Mesodermal cell (in vitro differentiated cells): ENCODE data around the gene XIRP1.
A peak's percentile ranks its signal among the peaks of the same experiment; 100 is the strongest.

Experiments used
- H3K27ac ChIP-seq: 2 replicates; pipeline ENCODE4 v1.7.0; 2013; ENCODE audit warnings: mild to moderate bottlenecking, low read depth, low read length, moderate library complexity; ENCODE audit not compliant: severe bottlenecking
- H3K36me3 ChIP-seq: 2 replicates; pipeline ENCODE4 v1.7.1; 2013; ENCODE audit warnings: mild to moderate bottlenecking, low read length, moderate library complexity; ENCODE audit not compliant: control insufficient read depth, insufficient read depth
- H3K4me1 ChIP-seq: one replicate; pipeline ENCODE4 v1.7.1; 2013; ENCODE audit warnings: mild to moderate bottlenecking, low read length; ENCODE audit not compliant: insufficient read depth, control insufficient read depth, poor library complexity, severe bottlenecking
- H3K4me3 ChIP-seq: 2 replicates; pipeline ENCODE4 v1.7.0; 2013; ENCODE audit warnings: low read length, control low read depth, mild to moderate bottlenecking; ENCODE audit not compliant: insufficient read depth, poor library complexity, severe bottlenecking; ENCODE audit errors: extremely low read depth
- H3K9me3 ChIP-seq: 2 replicates; pipeline ENCODE4 v1.7.1; 2013; ENCODE audit warnings: mild to moderate bottlenecking, low read length, moderate library complexity; ENCODE audit not compliant: control insufficient read depth
- WGBS, 2 experiments: methylation state at CpG; one replicate each; pipeline ENCODE4 v1.1.5; 2013; ENCODE audit warnings: missing lambda C conversion rate in 2 of 2; ENCODE audit not compliant: insufficient coverage in 2 of 2; 5-methylcytosine and 5-hydroxymethylcytosine counted together

XIRP1 gene

DNA sequence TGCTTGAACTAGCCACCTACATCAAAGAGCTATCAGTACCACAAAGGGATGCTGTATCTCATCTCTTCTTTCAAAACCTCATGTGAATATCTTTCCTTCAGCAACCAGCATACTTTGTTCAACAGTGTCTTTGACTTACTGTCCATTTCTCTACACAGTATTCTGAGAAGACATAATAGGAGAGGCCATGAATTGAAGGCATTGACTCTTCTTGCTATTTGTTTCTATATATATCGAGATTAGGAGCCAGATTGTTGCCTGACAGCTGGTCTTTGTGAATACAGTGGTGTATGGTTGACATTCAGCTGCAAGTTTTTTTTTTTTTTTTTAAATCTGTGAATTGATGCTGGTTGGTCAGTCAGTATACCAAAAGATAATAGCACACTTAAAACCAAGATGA, 26.9 kb downstream of the XIRP1 start:
- H3K36me3 ChIP-seq: no peaks in the 10 kb centered on the region
- WGBS, 2 experiments: 40% methylated on average over 1 of the region's 1 CpG; no CpG with 5 or more reads in 1 of the 2 experiments
- no peak overlapping the region for H3K4me3 ChIP-seq
- H3K27ac ChIP-seq: peak overlapping the region; percentile 91
- H3K9me3 ChIP-seq: peaks cover 9% of the 10 kb centered on the region
- peaks cover 44% of the 10 kb centered on the region for H3K4me1 ChIP-seq

DNA sequence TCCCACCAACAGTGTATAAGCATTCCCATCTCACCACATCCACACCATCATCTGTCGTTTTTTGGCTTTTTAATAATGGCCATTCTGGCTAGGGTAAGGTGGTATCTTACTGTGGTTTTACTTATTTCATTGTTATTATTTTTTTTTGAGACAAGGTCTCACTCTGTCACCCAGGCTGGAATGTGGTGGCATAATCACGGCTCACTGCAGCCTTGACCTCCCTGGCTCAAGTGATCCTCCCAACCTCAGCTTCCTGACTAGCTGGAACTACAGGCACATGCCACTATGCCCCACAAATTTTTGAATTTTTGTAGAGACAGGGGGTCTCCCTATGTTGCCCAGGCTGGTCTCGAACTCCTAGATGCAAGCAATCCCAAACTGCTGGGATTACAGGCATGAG, 28.0 kb downstream of the XIRP1 start:
- Histone ChIP-seq H3K36me3 (no peaks in the 10 kb centered on the region), H3K27ac (no peak overlapping the region), H3K4me1 (peaks cover 48% of the 10 kb centered on the region), H3K9me3 (peaks cover 9% of the 10 kb centered on the region), H3K4me3 (no peak overlapping the region)
- WGBS, 2 experiments: 90 to 100% methylated on average over 1 of the region's 3 CpGs

DNA sequence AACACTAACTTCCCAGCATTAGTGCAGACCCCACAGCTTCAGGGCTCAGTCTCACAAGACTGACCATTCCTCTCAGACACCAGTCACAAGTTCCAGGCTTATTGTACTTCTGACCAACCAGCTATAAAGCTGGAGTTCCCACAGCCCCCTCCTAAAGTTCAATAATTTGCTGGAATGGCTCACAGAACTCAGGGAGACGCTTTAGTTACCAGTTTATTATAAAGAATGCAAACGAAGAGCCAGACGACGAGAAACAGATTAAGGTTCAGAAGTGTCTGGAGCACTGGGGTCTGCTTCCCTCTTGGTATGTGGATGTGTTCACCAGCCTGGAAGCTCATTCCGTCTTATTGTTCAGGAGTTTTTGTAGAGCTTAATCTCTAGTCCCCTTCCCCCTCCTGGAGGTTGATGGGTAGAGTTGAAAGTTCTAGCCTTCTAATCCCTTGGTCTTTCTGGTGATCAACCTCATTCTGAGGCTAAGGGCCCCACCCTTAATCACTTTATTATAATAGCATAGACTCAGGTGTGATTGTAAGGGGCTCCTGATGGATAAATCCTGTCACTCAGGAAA, 34.2 kb downstream of the XIRP1 start:
- H3K4me3 ChIP-seq: no peak overlapping the region
- peaks cover 6% of the 10 kb centered on the region for H3K9me3 ChIP-seq
- no peaks in the 10 kb centered on the region for H3K36me3 ChIP-seq
- H3K27ac ChIP-seq: peak overlapping the region; percentile 80
- 59 to 70% methylated on average over 4 of the region's 5 CpGs for WGBS, 2 experiments
- H3K4me1 ChIP-seq: peaks cover 17% of the 10 kb centered on the region

DNA sequence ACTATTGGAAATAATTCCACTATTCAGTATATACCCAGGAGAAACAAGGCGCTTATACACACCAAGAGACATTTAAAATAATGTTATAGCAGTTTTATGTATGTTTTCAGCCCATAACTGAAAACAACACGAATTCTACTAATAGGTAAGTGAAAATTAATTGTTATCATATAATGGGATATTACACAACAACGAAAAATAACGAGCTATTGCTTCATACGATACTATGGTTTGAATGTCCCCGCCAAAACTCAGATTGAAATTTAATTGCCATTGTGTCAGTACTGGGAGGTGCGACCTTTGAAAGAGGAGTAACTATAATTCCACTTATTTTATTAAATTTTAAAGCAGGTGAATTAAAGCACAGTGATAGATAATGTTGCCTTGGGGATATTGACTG, 35.0 kb downstream of the XIRP1 start:
- H3K4me3 ChIP-seq: no peak overlapping the region
- H3K27ac ChIP-seq: peak overlapping the region; percentile 80
- no peaks in the 10 kb centered on the region for H3K36me3 ChIP-seq
- WGBS, 2 experiments: 100% methylated on average over 3 of the region's 7 CpGs; no CpG with 5 or more reads in 1 of the 2 experiments
- H3K4me1 ChIP-seq: peaks cover 17% of the 10 kb centered on the region
- H3K9me3 ChIP-seq: no peaks in the 10 kb centered on the region

DNA sequence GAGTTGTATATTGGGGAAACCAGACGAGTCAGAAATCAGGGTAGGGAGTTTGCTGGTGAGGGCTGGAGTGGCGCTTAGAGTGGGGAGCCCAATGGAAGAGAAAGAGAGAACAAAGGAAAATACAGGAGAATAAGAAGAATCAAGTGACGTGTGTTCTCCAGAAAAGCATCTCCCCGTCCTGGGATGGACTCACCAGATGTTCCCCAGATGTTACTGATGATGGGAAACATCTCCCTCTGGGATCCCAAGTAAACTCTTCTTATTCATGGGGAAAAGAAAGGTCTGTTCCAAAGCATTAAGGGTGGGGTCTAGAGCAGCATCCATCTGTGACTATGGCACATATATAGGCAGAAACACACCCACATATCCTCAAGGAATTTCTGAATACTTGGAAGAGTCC, 36.0 kb downstream of the XIRP1 start:
- H3K27ac ChIP-seq: no peak overlapping the region
- no peaks in the 10 kb centered on the region for H3K36me3 ChIP-seq
- peaks cover 17% of the 10 kb centered on the region for H3K4me1 ChIP-seq
- H3K4me3 ChIP-seq: no peak overlapping the region
- no peaks in the 10 kb centered on the region for H3K9me3 ChIP-seq
- WGBS, 2 experiments: 95 to 97% methylated on average over 3 of the region's 4 CpGs

DNA sequence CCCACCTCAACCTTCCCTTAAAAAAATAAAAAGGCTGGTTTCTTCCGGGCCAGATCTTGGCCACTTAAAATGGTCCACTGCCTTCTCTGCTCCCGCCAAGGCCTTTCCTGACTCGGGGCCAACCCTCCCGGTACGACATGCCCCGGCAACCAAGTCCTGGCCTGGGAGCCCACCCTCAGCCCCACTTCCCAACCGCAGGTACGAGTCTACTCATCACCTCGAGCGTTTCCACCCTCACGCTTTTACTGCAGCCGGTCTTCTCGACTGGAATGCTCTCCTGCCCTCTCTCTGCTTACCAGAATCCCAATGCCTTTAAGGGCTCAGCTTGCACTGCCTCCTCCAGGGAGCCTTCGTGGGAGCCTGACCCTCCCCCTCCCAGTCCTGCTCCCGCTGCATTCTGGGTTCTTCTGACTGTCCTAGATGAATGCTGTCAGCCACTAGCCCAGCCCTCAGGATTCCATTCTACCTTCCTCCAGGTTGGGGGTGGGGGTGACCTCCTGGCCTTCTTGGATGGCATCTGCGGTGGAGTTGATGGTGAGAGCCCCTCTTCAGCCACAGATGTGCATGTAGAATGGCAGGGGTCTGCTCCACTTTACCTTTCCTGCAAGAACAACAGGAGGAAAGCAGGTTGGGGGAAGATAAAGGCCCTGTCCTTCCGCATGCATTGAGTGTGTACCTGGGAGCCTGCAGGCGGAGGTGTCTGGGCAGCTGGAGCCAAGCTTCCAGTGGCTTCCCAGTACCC, 37.9 kb downstream of the XIRP1 start:
- H3K27ac ChIP-seq: peak overlapping the region; percentile 89
- peaks cover under 1% of the 10 kb centered on the region for H3K36me3 ChIP-seq
- WGBS, 2 experiments: 11 to 15% methylated on average over 14 to 17 of the region's 18 CpGs
- H3K9me3 ChIP-seq: no peaks in the 10 kb centered on the region
- H3K4me1 ChIP-seq: peaks cover 28% of the 10 kb centered on the region
- peak overlapping the region; percentile 91 for H3K4me3 ChIP-seq

DNA sequence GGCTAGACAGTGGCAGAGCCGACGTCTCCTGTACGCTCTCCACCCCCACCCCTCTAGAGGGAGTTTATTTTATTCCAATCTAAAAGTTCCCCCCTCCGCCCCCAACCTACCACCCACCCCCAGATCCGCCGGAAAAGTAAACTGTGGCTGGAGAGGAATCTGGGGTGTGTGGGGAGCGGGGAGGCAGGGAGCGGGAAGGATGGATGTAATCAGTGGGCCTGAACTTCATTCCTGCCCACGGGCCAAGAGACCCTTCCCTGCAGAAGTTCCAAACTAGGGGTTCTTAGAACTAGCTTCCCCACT, 38.5 kb downstream of the XIRP1 start:
- H3K4me1 ChIP-seq: peaks cover 30% of the 10 kb centered on the region
- peak overlapping the region; percentile 89 for H3K27ac ChIP-seq
- WGBS, 2 experiments: no CpG with 5 or more reads among the region's 9 CpGs
- peak overlapping the region; percentile 91 for H3K4me3 ChIP-seq
- H3K9me3 ChIP-seq: no peaks in the 10 kb centered on the region
- peaks cover 6% of the 10 kb centered on the region for H3K36me3 ChIP-seq

DNA sequence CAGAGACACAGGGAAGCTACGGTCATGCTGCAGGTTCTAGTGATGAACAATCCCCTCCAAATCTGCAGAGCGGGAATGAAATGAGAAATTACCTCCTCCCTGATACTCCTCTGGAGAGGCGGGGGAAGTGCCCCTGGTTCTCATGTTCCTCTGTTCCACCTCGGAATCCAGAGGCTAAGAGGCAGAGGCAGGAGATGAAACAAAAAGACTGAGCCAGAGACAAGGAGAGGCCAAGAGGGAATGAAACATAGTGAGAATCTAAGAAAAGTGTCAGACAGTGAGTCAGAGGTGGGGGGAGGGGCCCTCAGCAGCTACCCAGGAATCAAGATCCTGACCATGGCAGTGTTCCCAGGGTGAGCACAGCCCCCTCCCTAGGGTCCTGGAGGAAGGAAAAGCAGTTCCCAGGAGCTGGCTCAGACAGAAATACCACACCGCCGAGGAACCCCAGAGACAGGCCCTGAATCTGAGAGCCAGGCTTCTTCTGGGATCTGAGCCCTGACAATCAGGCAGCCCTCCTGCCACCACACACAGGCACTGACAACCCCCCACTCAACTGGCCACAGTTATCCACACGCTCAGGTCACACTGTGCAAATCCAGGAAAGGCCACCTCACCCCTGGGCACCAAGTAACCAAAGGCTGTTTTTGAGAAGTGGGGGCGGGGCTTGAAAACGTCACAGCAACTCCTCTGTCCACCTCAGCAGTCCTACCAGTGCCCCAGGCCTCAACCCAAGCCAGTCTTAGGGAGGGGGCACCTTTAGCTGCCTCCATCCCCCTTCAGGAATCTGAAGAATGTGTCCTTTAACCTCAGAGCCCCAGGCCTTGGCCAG, 41.4 kb downstream of the XIRP1 start:
- WGBS, 2 experiments: 6 to 9% methylated on average over 7 of the region's 9 CpGs
- H3K4me1 ChIP-seq: peaks cover 52% of the 10 kb centered on the region
- peak overlapping the region; percentile 100 for H3K27ac ChIP-seq
- H3K4me3 ChIP-seq: peak overlapping the region; percentile 91
- H3K9me3 ChIP-seq: no peaks in the 10 kb centered on the region
- peaks cover 19% of the 10 kb centered on the region for H3K36me3 ChIP-seq

DNA sequence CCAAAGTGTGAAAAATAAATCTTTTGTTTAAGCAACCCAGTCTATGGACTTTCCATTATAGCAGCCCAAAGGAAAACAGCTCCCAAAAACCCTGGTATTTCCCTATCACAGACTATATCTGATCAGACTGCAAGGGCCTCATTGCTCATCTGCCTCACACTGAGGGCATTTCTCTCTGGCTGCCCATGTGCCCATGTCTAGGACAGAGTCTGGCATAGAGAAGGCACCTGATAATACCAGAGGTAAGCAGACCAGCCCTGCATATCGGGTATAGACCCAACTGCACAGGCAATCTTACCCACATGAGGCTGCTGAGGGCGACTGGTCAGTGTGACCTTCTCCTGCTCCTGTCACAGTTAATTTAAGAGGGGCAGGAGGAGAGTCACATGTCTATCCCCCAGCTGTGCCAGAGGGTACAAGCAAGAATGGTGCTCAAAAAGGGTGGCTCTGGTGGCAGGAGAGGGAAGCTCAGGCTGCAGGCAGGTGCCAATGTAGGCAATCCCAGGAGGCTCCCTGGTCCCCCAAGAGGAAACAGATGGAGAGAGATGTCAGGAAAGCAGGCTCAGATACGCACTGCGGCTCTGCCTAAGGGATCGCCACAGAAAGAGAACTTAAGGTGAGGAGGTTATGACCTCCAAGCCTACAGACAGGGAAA, 42.1 kb downstream of the XIRP1 start:
- no peaks in the 10 kb centered on the region for H3K9me3 ChIP-seq
- peak overlapping the region; percentile 91 for H3K4me3 ChIP-seq
- 45 to 66% methylated on average over 4 to 5 of the region's 5 CpGs for WGBS, 2 experiments
- H3K27ac ChIP-seq: peak overlapping the region; percentile 100
- peaks cover 25% of the 10 kb centered on the region for H3K36me3 ChIP-seq
- H3K4me1 ChIP-seq: peaks cover 55% of the 10 kb centered on the region

DNA sequence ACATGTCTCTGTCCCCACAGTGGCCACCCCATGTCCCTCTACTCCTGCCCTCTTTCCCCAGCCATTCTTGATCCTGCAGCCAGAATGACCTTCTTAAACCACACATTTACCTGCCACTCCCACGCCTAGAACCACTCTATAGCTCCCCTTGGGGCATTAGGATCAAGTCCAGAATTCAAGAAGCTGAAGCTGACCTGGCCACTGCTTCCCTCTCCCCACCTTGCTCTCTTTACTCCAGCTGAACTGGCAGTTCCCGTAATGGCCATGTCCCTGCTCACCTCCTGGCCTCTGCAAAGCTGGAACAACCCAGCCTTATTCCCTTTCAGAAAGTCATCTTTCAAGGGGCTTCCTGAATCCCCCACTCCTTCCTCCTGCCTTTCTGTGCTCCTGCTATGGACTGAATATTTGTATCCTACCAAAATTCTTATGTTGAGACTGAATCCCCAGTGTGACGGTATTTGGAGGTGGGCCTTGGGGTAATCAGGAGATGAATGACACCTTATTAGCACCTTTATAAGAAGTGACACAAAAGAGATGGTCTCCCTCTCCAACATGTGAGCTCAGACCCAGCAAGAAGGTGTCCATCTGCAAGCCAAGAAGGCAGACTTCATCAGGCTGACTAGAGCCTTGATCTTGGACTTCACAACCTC, 42.8 kb downstream of the XIRP1 start:
- Histone ChIP-seq H3K9me3 (no peaks in the 10 kb centered on the region), H3K4me1 (peaks cover 57% of the 10 kb centered on the region), H3K4me3 (peak overlapping the region; percentile 91), H3K27ac (peak overlapping the region; percentile 100), H3K36me3 (peaks cover 32% of the 10 kb centered on the region)
- 83 to 92% methylated on average over 2 of the region's 3 CpGs for WGBS, 2 experiments
